ENCODE data around the gene LRCH2.
"Not testable (repeated sequence)": the region's sequence is repeated elsewhere in the genome, so short reads cannot be mapped to it uniquely, and the experiment has no call there.

The LRCH2 gene, protein sequence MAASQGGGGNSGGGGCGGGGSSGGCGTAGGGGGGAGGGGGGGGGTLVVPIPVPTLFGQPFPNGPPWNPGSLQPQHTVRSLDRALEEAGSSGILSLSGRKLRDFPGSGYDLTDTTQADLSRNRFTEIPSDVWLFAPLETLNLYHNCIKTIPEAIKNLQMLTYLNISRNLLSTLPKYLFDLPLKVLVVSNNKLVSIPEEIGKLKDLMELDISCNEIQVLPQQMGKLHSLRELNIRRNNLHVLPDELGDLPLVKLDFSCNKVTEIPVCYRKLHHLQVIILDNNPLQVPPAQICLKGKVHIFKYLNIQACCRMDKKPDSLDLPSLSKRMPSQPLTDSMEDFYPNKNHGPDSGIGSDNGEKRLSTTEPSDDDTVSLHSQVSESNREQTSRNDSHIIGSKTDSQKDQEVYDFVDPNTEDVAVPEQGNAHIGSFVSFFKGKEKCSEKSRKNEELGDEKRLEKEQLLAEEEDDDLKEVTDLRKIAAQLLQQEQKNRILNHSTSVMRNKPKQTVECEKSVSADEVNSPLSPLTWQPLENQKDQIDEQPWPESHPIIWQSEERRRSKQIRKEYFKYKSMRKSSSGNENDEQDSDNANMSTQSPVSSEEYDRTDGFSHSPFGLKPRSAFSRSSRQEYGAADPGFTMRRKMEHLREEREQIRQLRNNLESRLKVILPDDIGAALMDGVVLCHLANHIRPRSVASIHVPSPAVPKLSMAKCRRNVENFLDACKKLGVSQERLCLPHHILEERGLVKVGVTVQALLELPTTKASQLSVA

DNA sequence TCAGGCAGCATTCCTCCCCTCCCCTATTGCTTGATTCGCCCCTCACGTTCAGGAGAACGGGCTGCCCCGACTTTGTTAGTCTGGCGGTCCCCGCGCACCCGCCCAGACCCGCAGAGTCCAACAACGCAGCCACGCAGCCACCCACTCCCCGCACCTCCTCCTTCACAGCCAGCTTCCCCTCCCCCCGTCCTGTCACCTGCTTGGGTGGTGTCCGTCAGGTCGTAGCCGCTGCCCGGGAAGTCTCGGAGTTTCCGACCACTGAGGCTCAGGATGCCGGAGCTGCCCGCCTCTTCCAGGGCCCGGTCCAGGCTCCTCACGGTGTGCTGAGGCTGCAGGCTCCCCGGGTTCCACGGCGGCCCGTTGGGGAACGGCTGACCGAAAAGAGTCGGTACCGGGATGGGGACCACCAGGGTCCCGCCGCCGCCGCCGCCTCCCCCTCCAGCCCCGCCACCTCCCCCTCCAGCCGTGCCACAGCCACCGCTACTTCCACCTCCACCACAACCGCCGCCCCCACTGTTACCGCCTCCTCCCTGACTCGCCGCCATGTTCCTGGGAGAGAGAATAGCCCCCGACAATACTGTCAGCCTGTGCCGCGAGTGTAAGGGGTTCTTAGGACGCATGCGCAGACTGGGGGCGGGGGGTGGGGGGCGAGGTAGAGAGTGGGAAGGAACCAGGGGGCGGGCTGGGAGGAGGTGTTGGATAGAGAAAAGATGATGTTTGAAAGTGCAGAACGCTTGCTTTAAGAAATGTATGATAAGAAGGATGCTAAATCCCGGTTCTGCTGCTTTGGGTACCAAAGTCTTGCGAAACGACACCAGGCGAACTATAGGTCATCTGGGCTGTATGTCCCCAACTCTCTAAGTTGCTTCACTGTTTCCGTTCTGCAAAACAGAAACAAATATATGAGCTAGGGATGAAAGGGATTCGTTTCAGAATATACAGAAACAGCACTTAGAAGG, at the start of gene LRCH2:
Gene LRCH2, minus strand, starts transcription at position 600 of the 959 bp plus-strand sequence. Its CDS starts 55 bp downstream, at position 545.
- DNase-seq (ENCODE audit: low spot score) (peak; percentile 40), FAIRE-seq (no peak)

DNA sequence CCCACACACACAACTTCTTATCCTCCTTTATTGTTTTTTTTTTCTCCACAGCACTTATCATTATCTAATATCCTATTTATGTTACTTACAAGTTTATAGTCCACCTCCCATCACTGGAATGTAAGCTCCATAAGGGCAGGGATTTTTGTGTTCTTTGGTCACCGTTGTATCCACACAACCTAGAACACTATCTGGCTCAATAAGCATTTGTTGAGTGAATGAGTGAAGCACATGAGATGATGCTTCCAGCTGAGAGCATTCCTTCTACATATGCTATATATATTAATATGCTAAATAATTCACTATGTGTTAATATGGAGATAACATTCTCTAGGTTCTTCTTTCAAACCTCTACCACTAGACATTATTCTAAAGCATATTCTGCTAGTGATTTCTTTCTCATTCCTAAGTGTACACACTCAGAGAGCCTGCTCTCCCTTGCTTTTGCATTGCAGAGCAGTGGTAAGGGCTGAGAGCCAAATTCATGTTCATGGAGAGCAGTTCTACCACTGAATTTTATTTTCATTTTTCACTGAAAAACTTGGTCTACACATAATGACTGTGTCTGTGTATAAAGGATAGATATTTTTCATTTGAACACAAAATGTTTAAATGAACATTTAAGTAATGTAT, 35.3 kb upstream of the LRCH2 start:
- DNase-seq (ENCODE audit: low spot score) (no peak), FAIRE-seq (no peak)

DNA sequence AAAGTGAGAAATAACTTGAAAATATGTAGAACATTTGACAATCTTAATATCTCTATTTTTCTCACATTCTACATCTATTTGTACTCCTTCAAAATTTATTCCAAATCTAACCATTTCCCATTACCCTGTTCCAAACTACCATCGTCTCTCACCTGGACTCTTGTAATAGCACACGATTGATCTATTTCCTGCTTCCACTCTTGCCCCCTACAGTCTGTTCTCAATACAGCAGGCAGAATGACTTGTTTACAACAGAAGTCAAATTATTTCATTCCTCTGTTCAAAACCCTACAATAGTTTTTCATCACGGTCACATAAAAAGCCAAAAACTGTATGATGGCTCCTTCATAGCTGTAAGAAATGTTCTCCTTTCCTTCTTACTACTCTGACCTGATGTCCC, 34.5 kb upstream of the LRCH2 start:
- FAIRE-seq: no peak
- DNase-seq (ENCODE audit: low spot score): no peak

DNA sequence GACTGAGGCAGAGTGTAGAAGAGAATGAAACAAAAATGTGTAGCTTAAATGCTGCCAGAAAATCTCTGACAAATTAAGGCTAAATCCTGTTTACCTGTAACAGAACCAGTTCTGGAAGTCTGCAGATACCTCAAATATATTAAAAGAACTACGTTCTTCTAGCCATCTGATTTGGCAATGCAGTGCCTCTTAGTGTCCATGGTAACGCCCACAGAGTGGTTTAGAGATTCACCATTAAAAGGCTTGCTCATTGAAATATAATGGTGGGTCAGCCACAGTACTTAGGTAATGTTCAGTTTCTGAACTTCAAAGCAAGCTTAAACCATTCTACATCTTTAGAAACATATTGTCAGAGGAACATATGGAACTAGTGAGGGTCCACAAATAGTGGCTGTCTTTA, 32.4 kb upstream of the LRCH2 start:
- FAIRE-seq: no peak
- DNase-seq (ENCODE audit: low spot score): no peak

DNA sequence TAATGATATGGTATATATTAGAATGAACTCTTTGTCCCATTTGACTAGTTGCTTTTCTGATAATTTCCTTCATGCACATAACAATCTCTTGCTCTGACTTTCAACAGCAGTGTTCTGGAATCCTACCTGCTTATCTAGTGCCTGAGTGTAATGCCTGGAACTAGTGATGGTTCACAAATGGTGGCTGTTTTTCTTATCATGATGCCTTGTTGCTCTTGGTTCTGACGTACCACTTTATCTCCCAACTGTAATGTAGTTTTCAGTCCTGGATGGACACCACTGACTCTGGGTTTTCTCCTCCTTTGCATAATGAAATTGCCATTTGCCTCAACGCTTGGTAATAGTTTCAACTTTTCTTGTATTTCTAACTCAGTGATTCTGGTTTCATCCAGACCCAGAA, 30.1 kb upstream of the LRCH2 start:
- DNase-seq (ENCODE audit: low spot score) (no peak), FAIRE-seq (no peak)

DNA sequence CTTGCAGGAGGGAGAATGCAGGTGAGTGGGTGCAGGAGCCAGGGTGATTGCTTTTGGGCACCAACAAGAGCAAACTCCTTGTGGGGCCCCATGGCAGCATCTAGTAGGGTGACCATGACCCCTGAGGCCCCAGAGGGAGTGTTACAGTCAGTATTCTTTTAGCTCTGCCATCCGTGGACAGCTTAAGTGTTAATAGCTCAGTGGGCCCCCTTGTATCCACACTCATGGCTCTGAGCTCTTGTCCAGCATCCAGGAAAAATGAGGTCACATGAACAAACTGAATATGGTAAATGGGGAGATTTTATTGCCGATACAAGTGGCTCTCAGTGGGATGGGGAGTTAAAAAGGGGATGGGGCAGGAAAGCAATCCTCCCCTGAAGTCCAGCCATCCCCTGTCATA, 27.3 kb upstream of the LRCH2 start:
- DNase-seq (ENCODE audit: low spot score): no peak
- FAIRE-seq: no peak

DNA sequence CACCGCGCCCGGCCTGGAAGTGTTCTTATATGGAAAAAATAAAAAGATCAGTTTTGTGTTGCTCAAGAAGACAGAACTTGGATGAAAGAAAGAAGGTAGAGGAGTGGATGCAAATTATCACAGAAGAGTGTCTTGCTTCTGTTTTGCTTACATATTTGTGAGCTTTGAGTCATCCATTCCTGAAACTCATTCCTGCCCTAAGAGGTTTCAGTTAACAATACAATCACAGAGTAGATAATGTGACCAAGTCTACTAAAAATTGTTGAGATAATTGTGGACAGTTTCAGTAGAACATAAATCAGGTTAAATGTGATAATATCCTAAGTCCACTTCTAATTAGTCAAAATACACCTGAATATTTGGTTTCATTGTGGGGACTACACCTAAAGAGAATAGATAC, 26.4 kb upstream of the LRCH2 start:
- FAIRE-seq (no peak), DNase-seq (ENCODE audit: low spot score) (no peak)

DNA sequence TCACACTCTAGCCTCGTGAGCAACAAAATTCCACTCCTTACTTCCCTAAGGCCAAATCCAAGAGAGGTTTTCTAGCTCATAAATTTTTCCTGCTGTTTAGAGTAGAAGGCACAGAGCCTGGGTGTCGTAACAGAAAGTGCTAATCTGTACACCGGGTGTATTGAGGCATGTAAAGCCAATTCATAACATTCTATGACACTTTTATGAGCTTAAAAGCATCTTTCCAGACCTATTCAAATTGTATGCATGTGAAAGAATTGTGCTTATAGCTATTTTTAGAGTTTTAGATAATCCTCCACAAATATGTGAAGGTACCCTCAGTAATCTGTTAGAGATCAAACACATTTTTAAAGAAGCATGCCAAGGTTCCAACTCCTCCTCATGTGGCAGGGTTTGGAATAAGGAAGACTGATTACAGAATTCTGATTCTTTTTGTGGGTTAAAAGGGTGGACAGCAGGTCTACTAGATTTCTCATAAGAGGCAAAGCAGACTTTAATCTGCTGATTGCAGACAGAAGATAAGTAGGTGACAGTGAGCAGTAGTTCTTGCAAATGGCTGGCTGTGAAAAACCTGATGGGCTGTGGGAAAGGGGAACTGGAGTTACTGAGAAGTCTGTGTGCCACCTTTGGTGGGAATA, 25.5 kb upstream of the LRCH2 start:
- FAIRE-seq (no peak), DNase-seq (ENCODE audit: low spot score) (no peak)

DNA sequence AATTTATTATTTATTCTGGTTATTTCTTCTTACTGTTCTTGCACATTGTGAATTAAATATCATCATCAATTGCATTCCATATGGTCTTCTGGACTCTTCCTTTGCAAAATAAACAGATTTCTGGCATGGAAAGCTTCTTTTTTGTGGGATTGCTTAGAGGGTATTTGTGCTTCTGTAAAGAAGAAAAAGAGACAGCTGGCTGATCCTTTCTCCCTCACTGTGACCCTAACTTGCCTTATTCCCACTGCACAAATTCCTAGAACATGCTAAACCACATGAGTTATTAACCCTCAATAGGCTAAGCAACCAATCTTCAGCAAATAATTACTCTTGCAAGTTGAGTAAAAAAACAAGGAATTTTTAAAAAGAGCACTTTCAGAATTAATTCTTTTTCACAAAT, 23.8 kb upstream of the LRCH2 start:
- no peak for DNase-seq (ENCODE audit: low spot score)
- FAIRE-seq: no peak

DNA sequence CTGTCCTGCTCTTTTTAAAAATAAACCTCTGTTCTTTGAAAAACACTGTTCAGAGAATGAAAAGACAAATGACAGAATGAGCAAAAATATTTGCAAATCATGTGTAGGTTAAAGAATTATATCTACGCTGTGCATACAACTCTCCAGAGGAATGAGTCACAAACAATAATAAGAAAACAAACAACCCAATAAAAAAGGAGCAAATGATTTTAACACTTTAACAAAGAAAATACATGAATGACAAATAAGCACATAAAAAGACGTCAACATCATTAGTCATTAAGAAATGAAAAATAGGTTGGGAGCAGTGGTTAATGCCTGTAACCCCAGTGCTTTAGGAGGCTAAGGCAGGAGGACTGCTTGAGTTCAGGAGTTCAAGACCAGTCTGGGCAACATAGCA, 21.1 kb upstream of the LRCH2 start:
- DNase-seq (ENCODE audit: low spot score) (no peak), FAIRE-seq (no peak)

DNA sequence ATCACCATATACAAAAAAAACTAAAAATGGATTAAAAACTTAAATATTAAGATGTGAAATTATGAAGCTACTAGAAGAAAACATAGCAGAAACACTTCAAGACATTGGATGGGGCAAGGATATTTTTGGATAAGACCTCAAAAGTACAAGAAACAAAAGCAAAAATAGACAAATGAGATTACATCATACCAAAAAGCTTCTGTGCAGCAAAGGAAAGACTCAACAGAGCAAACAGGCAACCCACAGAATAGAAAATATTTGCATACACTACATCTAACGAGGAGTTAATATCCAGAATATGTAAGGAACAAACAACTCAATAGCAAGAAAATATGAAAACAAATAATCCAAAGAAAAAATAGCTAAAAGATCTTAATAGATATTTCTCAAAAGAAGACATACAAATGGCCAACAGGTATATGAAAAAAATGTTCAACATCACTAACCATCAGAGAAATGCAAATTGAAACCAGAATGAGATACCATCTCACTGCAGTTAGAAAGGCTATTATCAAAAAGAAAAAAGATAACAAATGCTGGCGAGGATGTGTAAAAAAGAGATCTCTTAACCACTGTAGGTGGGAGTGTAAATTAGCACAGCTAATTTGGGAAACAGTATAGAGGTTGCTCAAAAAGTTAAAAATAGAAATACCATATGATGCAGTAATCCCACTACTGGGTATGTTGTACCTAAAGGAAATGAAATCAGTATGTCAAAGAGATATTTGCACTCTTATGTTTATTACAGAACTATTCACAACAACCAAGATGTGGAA, 17.8 kb upstream of the LRCH2 start:
- no peak for FAIRE-seq
- no peak for DNase-seq (ENCODE audit: low spot score)

DNA sequence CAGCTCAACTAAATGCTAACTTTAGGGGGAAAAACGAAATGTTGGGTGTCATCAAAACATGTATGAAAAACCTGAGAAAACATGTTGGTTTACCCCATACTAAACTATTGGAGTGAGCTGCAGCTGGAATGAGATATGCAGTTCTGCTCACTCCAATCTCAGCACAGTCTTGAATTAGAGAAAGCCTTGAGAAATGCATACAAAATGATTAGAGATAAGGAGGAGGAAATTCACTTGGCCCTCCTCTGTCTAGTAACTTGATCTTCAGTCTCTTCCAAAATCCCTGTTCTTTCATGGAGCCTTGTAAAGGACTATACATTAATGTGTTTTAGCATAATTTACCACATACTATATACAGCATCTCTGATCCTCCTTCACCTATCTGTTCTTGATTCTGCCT, 3.2 kb upstream of the LRCH2 start:
- DNase-seq (ENCODE audit: low spot score): no peak
- no peak for FAIRE-seq

DNA sequence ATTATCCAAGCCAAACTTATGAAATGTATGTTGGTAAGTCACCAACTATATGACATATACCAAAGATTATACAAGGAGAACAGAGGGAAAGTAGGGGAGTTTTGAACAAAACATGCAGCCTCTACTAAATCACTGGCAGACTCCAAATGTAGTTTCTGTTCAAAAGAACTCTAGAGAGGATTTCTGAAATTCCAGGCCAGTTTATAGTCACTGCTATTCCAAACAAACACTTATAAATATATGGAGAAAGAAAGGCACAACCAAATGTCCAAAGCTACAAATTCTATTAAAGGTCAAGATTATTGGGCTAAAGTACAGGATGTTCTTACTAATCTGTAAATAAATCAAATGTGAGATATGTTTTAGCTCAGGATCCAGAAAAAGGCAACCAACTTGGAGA, 2.7 kb upstream of the LRCH2 start:
- FAIRE-seq (no peak), DNase-seq (ENCODE audit: low spot score) (no peak)

DNA sequence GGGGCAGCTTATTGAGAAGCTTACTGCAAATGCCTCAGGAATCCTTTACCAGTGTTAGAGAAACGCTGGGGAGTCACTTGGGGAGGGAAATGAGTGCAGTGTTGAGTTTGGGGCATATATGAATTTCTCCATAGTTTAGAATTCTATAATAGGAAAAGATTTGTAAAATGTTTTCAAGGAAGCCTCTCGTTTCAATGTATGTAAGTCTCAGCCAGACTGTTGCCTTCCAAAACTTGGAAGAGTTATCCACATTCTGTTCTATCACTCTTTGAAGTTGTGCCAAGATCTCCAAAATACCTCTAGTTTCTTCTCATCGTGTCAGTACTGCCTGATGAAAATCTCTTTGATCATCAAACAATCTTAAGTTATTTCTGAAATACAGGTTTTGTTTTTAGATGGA, 565 bp upstream of the LRCH2 start:
- DNase-seq (ENCODE audit: low spot score): no peak
- FAIRE-seq: no peak

DNA sequence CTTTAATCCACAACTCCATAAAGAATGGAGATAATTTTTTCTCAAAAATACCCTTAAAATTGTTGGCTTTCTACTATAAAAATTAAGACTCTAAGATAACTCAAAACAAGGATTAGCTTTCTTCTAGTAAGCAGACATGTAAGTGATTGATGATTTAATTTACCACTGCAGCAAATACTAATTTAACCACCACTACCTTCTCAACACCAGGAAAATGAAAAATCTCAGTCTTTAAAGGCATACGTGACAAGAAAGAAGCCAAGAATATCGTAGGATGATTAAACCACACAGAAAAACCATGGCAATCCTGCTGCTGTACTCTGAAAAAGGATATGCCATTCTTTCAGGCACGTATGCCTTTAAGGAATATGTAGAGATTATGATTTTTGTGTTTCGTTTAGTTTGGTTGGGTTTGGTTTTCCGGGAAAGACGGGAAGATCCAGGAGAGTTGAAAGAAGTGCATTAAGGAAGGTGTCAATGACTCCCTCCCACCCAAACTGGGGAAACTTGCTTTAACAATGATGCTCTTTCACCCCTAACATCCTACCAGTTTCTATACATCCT, 881 bp downstream of the LRCH2 start:
- FAIRE-seq (no peak), DNase-seq (ENCODE audit: low spot score) (no peak)

DNA sequence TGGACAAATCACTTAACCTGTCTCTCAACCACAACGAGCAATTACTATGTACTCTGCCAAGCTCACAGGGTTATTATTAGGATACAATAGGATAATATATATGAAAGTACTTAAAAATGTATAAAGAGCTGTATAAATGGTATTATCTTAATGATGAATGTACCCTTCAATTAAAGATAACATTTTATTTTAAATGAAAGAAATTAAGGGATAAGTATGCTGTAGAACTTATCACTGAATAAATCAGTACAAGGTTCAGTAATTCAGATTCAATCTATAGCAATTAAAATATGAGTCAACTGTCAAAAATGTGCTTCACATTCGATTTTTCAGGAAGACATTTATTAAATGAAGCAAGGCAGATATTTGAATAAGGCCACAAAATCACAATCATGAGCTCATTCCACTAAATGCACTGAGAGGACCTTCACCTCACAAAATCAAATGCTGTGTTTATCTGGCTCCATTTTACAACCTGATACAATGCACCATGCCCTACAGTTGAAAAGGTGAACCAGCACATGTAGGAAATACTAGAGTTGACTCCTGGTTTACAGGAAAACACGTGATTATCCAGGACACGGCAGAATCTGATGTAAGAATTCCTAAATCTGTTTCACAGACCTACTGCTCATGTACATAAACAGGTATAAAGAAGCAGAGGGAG, 4.4 kb downstream of the LRCH2 start:
- FAIRE-seq: no peak
- no peak for DNase-seq (ENCODE audit: low spot score)

DNA sequence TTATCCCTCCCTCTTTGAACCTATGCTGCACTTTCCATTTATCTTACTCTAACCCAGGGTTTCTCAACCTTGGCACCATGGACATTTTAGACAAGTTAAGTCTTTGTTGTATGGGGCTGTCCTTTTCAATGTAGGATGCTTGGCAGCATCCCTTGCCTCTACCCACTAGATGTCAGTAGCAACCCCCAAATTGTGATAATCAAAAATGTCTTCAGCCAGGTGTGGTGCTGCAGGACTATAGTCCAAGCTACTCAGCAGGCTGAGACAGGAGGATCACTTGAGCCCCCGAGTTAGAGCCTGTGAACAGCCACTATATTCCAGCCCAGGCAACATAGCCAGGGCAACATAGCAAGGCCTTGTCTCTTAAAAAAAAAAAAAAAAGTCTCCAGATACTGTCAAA, 7.0 kb downstream of the LRCH2 start:
- DNase-seq (ENCODE audit: low spot score) (no peak), FAIRE-seq (no peak)

DNA sequence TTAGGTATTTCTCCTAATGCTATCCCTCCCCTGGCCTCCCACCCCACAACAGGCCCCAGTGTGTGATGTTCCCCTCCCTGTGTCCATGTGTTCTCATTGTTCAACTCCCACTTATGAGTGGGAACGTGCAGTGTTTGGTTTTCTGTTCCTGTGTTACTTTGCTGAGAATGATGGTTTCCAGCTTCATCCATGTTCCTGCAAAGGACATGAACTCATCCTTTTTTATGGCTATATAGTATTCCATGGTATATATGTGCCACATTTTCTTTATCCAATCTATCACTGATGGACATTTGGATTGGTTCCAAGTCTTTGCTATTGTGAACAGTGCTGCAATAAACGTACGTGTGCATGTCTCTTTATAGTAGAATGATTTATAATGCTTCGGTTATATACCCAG, 16.6 kb downstream of the LRCH2 start:
- DNase-seq (ENCODE audit: low spot score); FAIRE-seq: not testable (repeated sequence)

DNA sequence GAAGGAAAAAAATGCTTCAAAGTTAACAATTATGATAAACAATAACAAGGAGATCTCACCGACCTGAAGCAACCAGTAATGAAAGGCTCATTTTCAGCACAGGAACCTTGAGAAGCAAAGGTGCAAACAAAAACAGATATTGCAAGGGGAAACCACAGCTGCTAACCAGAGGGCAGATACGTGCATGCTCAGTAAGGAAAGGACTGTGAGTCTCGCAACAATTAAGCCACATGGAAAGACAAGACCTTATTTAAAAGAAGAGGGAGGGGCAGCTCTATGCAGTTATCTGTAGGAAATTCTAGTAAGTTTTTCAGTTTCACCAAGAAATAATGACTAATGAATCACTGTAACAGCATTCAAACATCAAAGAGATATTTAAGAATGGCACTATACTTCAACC, 19.3 kb downstream of the LRCH2 start:
- no peak for DNase-seq (ENCODE audit: low spot score)
- no peak for FAIRE-seq

Measured in urothelium cell line (cell line).